Measurements from ENCODE around the gene TLE3.

Gene TLE3

DNA sequence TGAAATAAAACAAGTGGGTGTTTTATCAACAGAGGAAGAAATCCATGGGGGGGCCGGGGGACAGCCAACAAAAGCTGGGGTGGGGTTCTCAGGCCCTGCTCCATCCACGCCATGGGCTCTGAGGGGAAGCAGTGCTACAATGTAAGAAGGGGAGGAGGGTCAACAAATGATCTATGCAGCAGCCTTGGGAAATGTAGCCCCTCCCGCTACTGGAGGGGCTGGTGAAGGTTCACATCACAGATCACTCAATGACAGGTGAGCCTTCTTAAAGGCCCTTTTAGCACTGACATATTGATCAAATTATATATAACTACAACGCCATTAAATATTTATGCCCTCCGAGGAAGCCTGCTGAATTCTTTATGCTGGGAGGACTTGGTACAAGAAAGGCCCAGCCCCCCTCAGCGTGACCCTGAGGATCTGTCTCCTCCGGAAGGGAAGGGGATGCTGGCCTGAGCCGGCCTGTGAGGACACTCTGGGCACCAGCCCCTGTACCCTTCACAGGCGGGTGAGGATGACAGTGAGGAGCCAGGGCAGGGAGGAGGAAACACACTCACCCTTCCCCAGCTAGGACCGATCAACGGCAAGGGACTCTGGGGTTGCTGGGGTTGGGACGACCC, 15.3 kb downstream of the TLE3 start:
- no peak for DNase-seq

DNA sequence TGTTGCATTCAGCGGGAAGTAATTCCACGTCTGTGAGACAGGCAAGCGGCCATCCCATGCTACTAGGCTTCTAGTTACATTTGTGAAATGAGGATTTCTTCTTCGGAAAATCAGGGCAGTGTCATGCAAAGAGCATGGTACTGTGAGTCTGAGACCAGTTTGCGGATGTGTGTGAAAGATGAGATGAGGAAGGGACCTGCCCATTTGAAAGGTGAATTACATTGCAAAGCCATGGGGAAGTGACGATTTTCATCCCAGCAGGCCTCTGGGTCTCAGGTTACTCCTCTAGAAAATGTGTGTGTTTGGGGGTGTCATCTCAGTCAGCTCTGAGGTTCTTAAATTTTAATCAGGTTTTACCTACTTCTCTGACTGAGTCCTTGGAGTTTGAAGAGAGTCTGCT, 16.1 kb downstream of the TLE3 start:
- DNase-seq, result no peak

DNA sequence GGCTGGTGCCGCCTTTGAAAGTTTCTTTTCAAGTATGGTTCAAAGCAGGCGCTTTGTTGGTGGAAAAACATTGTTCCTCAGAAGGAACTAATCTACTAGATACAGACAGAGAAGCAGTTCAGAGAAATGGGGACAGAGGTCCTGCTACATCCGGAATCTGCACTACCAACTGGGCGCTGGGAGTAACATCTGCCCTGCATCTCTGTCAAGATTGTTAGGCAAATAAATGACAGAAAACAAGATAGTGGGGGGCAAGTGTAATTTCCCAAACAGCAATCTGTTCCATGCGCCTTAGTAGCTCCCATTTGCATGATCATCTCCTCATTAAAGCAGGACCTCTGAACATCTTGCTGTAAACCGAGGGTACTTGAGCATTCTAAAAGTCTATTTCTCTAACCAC, 17.4 kb downstream of the TLE3 start:
- DNase-seq, result no peak

DNA sequence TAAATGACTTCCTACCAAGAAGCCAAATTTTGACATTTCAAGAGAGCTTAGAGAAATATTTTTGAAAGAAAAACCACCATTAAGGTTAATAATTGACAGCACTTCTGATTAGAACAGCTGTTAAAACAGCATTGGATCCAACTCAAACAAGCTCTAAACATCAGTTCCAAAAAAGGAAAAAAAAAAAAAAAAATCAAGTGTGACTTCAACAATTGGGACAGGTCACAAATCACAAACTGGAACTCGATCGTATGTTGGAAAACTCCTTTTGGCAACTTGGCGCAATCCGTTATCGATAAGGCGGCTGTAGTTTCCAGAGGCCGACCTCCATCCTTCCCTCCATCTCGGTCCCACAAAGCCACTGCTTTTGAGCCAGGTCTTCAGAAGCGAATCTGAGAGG, 17.8 kb downstream of the TLE3 start:
- no peak for DNase-seq

DNA sequence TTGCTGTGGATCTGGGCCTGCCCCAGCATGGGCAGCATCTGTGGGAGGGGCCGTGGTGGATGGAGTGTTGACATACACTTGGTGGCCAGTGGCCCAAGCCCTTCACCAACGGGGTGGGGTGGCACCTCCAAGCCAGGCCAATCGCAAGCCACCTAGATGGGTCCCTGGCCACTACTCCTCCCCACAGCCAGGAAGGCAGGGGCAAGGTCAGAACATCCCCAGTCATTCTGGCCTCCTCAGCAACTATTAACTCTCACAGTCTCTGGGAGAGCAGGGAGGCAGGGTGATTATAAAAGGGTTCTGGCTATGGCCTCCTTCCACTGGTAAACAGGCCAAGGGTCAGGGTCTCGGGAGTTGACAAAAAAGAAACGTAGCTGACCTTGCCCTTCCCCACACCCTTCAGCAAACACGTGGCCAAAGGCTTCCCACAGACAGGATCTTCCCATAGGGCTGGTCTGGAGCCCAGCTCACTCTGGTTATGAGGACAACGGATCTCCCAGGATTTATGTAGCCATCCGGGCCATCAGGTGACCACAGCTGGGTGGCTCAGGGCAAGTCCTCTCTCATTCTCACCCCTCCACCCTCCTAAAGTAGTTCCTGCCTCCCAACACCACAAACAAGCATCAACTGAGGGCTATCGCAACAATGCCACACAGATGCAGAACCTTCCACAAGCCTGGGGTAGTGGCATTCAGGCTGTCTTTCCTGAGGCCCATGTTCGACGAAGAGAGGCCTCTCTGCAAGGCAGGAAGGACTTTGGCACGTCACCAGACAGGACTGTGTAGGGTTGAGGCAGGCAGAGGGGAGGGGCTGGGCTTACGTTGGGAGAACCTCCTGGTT, 18.9 kb downstream of the TLE3 start:
- no peak for DNase-seq

DNA sequence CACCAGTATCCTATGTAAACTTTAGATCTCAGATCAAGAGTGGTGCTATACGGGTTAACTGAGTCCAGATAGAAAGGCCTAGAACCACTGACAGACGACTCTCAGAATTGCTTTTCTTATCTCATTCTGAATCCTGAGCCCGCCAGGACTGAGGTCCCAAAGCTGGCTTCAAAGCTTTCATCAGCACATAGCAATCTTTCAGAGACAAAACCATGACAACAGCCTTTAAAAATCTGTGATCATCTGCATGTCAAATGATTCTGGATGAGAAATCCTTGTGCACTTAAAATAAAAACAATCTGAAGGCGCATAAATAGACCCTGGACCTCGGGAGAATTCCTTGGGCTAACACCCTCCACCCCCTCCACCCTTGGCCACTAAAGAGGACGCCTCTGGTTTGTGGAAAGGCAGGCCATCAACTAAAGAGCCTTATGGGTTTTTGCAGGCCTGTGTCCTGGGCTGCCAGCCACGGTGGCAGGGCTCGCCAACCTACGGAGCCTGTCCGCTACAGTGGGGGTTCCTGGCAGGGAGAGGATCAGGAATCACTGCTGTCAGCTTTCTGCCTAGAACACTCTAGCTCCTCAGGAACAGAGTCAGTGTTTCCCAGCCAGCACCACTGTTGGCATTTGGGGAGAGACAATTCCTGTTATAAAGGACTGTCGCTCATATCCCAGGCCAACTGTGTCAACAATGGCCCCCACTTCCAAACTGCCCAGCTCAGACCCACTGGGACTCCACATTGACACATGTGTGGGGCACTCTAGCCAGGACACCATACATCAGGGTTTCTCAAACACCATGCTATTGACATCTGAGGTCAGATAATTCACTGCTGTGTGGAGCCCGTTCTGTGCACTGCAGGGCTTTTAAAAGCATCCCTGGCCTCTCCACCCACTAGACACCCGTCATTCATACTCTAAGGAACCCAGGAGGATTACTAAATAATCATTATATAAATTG, 20.2 kb downstream of the TLE3 start:
- no peak for DNase-seq

DNA sequence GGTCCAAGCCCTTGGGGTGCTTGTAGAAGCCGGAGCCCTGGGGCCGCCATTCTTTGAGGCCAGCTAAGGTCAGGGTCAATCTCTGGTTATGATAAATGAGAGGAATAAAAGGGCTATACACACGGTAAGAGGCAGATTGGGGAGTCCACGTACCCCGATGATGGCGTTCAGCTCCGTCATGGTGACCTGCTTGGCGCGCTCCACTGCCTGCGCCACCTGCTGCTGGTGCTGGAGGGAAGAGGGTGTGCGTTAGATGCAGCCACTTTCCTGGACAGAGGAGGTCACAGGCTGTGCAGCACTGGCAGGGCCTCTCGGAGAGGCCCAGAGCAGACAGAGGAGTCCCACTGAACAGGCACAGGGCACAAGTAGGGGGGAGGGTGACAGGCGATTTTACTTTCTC, 23.3 kb downstream of the TLE3 start:
- DNase-seq, result no peak

DNA sequence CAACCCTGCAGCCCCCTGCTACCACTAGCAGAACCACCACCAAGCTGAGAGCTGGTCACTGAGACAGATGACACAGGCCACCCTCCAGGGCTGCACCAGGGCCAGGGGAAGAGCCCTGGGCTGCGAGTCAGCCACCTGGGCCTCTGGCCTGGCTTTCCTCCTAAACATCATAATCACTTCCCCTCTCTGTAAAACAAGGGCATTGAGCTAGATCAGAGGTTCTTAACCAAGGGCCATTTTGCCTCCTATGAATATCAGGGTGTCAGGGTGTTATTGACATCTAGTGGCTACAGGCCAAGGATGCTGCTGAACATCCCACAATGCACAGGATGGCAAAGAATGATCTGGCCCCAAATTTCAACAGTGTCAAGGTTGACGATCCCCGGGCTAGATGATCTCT, 25.2 kb downstream of the TLE3 start:
- no peak for DNase-seq

DNA sequence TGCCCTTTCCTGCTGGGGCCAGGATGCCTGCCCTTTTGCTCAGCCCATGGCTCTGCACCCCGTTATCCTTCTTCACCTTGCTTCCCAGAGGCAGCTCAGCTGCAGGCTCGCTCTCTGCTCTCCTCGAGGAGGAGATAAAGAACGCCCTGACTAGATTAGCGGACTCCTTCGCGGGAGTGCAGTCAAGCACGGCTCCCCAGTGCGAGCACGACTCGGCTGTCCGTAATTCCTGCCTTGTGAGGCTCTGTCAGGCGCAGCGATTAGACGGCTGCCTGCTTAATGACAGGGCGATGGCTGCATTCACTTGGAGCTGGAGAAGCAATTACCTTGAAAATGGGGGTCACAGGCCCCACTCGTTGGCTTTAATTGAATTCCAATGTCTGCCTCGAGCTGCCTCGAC, 25.9 kb downstream of the TLE3 start:
- DNase-seq, result no peak

DNA sequence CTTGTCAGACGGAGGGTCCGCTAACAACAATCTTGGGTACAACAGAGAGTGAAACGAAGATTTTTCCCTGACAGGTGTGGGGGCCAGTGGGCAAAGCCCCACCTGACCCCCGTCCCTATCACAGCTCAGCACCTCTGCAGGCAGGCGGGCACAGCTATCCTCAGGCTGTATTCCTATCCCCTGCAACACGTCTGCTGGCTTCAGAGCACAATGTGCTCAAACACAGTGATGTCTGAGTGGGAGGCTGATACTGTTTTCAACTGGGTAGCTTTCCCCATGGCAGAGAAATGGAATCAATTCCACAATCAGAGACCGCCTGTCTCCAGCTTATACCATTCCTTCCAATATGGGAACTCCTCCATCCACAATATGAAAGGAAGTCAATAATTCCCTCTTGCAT, 28.0 kb downstream of the TLE3 start:
- DNase-seq, result no peak

DNA sequence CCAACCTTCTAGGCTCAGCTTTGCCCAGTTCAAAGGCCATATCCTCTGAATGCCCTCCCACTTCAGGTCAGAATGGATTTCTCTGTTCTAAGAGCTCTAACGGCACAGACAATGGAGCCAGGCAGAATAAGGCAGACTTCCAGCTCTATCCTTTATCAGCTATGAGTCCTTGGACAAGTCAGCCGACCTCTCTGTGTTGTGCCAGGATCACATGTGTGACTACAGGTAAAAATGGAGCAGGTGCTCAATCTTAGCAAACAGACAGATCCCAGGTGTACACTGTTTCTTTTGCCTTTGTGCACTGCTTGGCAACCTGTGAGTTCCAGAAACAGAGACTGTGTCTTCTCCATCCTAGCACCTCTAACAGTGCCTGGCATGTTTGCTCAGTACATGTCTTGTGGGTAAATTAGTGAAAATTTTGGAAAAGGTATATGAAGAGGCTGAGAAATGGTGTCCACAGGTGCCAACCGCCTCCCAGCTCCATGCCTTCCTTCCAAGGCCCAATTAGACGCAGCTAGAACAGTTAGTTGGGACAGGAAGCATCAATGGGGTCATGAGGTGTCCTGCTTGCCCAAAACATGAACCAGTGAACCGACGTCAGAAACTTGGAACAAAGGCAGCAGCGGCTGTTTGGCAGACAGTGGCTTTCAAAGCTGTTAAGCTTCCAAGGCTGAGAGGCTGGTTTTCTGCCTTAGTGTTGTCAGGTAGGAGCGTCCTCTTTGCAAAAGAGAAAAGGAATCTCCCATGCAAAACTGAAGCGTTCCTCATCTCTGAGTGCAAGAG, 28.7 kb downstream of the TLE3 start:
- DNase-seq, result no peak

DNA sequence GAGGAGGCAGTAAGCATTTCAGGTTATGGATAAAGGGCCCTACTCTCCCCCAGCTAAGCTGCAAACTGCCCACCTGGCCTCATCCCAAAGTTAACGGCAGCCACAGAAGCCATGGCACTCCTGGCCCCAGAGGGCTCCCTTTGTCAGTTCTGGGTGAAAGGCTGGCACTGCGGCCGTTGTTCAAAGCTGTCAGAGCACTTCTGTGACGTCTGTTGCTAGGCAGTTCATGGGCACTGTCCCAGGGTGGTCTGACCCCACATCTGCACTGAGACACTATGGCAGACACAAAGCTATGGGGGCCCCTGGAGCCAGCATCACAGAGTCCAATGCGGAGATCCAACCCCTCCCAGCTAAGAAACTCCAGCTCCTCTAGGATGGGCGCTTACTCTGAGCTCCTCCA, 30.0 kb downstream of the TLE3 start:
- DNase-seq, result no peak

DNA sequence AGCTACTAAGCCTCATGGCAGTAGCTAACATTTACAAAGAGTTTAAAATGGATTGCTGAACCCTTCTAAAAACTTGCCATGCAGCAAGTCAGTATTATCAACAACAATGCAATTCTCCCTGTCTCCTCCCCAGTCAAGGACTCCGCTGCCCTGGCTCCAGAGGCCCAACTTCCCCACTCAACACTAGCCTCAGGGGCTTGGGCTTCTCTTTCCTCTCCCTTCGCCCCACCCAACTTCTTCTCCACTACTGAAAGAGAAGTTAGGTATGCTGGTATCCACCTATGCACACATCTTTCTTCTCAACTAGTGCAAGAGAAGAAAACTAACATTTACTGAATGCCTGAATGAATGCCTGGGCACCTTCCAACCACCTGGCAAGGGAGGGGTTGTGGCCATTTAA, 30.7 kb downstream of the TLE3 start:
- no peak for DNase-seq

DNA sequence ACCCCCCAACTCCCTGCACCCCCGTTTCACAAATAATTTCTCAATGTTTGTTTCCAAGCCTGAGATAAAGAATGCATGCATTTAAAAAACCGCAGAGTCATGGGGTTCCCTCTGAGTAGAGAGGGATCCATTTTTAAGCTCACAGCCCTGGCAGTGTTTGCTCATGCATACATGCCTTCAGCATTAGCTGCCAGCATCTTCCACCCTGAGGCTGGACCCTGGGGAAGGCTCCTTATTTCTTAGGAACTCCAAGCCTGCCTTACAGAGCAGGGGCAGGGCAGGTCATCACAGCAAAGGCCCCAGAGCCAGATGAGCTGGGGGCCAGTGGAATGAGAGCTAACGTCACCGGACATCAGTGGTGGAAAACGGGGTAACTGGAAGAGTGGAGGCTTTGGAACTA, 31.3 kb downstream of the TLE3 start:
- DNase-seq, result no peak

DNA sequence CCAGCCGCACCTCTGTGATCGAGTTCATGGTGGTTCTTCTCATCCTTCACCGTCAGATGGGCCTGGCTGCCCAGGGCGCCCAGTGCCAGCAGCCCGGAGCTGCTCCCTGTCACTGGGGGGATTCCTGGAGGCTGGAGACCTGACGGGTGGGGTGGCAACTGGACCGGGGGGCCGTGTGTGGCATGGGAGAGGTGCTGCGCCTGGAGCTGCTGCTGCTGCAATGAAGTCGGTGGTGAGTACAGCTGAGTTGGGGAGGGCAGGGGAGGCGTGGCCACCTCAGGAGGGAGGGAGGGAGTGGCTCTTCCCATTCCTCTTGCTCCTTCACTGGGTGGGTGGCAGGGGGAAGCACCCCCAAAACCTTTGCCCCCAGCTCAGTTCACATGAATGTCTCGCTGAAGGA, 31.7 kb downstream of the TLE3 start:
- DNase-seq, result no peak

DNA sequence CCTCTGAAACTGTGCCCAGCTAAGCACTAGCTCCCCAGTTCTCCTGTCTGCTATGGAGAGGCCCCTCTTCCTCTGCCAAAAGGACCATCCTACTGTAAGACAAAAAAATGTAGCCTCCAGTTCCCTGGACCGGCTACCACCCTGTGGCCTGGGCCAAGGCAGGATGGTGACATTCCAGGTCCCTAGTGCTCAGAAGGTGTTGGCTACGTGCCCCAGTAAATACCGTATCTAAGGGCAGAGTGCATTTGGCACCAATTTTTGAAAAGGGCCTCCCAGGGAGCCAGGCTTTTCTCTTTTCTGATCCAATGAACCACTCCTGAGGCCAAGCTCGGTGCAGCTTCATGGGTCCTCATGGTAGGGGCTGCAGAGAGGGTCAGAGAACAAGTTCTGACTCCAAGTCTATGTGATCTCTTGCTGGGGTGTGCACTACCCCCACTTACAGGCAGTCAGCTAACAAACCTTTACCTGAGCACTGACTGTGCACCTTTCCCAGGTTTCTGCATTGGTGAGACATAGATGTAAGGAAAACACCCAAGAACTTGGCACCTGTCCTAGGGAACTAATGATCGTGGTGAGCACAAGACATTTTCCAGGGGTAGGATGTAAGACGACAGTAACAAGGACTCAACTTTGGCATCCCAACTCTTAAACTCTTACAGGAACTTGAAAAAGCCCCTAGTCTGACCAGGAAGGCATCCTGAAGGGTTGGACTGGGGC, 32.6 kb downstream of the TLE3 start:
- DNase-seq, result no peak

DNA sequence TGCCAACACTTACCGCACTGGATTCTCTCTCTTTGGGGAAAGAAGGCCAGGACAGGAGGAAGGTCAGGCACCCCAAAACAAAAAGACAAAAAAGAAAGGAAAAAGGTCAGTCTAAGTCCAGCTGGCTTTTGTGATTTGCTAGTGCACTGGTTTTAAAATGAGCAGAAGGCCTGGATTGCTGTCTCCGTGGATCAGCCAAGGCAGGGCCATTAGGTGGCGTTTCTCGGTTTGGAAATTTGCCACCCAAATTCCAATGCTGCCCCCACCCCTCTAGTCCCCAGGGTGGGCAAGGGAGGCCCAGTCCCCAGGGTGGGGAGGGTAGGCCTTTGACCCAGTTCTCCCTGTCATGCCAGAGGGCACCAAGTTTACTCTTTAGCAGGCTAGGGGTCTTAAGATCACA, 33.3 kb downstream of the TLE3 start:
- DNase-seq, result no peak

DNA sequence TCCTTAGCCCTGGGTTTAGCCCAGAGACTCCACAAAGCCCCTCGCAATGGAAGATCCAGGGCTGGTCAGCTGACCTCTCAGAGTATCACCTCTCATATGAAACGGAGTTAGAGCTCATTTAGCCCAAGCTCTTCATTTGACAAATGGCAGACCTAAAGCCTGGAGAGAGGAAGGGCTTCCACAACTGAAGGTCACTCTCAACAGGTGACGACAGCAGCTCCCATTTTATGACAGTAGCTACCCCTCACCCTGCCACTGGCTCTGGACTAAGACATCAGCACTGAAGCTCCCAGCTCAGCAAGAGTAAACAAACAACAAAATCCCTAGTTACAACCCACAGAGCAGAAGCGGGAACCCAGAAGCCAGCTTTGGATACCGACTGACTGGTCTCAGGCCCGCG, 33.7 kb downstream of the TLE3 start:
- no peak for DNase-seq

DNA sequence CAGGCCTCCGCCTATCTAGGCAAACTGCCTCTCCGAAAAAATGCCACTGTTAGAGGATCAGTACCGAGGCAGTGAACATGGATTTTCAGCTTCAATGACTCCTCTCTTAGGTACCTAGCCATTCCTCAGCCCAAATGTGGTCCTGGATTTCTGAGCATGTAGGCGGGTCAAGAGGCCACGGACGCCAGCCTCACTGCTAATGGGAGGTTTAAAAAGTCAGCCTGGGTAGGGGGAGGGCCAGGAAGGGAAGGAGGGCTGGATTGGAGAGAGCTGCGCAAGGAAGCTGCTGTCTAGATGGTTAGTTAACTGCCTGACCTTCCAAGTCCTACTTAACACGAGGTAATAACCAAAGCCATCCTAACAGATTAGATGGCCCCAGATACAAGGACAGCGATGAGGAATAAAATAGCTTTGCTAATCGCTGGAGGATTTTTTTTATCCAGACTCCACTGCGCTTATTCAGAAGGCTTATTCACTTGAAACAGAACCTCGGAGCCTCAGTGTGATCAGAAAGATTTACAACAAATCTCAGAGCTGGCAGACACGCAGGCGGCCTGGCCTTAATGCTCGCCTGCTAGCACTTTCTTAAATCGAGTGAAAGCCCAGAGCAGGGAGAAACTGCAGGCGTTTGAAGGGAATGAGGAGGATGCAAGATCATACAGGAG, 34.3 kb downstream of the TLE3 start:
- DNase-seq, result no peak

DNA sequence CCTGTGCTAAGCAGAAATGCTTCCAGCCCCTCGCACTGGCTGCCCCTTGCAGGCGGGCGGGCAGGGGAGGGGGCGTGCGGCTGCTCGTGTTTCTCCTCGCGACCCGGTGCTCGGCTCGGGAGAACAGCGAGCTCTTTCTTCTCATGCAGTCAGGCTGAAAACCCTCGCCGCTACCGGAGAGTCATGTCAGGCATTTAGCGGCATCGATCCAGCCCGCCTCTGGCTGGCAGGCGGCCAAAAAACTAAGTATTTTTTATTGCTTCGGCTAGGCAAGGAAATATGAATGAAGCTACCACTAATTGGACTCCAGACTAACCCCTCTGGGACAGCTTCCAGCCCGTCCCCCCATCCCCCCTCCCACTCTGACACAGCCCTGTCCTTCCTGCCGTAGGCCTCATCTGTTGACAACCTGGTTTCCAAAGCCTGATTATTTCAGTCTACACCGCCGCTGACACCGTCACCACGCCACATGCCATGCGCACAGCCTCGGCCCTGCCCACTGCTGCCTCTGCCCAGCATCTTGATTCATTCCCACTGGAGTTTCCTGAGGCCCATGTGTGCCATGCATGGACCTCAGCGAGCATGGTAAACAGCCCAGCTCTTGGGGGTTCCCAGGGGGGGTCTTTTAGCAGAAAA, 35.3 kb downstream of the TLE3 start:
- DNase-seq, result peak; percentile 5

DNA sequence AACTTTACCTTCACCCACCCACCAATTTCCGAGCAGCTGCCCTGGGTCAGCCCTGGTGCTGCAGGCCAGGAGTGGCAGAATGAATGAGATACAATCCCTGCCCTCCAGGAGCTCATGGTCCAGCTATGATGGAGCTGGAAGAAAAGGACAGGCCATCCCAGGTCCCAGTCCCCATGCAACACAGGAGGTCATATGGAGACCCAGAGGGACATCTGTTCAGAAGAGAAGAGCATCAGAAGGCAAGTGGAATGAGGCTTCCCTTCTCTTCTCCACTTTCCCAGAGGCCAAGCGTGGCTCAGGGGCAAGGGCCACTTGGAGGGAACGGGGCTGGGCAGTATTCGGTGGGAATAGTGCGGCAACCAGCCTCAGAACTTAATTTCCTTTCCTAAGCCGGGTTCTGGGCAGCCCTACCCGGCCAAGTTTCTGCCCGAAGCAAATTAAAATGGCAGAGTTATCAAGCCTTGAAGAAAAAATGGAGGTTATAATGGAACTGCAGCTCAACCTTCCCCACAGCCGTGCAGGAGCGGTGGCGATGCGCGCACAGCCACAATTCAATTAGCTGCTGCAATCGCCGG, 35.9 kb downstream of the TLE3 start:
- no peak for DNase-seq

All from DMS 273 treated with DMSO at 0.1 percent for 48 hours (cell line).